ENCODE results near the gene PRRT3.
"Not testable (repeated sequence)": the region's sequence is repeated elsewhere in the genome, so short reads cannot be mapped to it uniquely, and the experiment has no call there.

The PRRT3 gene

DNA sequence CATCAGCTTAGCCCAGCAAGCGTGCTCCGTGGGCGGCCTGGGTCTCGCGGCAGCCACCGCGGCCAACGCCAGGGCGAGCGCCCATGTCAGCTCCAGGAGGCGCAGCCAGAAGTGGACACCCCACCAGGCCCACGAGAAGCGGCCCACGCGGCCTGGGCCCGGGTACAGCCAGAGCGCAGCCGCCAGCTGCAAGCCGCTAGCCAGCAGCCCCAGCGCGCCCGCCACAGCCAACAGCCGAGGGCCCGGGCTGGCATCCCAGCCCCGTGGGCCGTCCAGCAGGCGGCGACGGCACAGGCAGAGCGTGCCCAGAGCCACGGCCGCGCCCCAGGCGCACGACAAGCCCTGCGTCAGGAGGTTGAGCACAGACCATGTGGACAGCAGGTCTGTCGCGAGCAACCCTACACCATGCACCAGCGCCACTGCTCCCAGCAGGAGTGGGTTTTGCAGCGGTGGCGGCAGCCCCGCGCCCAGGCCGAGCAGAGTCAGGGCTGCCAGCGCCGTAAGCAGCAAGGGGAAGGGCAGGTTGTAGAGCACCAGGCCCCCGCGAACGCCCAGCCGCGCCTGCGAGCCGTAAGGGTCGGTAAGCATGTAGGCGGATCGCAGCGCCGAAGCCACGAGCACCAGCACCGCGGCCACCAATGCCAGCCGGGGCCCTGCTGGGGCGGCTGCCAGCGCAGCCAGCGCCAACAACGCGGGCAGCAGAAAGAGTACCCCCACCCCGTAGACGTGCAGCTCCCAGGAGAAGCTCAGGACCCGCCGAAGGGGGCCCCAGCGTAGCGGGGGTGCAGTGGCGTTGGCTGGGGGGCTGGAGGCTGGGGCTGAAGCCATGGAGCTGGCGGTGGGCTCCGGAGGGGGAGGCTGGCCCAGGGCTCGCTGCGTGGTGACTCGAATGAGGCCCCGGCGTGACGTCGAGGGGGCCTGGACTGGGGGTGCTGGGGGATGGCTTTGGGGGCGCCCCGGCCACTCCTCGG lies 4.9 kb downstream of the PRRT3 start:
- DNase-seq = peak; percentile 95

DNA sequence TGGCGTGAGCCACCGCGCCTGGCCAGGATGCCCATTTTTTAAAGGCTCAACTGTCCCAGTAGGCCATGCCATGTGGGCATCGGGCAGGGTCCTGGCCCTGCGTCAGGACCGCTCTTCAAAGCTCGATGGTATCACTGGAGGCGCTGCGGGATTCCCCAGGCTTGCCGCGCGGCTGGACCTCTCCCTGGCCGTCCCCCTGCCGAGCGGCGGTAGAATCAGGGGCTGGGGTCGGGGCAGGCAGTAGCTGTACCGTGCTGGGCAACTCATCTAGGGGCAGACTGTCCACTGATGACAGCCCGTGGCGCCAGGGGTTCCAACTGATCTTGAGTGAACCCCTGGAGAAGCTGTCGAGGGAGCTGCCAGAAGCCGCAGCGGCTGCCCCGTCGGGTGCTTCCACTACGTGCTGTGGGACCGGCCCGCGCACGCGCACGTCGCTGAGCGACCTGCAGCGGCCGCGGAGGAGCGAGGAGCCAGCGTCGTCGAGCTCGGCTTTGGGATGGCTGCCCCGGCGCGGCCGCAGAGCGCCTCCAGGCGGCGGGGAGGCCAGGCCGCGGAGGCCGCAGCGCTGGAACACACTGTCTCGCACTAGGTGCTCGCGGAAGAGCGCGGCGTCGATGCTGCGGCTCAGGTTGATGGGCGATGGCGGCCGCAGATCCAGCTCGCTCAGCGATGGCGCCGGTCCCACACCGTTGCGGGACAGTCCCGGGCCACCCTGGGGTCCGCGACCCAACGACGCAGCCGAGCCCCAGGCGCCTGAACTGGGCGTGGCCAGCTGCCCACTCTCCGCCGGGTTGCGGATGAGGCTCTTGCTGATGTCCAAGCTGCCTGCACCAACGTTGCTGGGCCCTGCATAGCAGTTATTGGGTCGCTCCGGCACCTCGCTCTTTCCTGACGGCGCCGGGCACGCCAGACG lies 5.8 kb downstream of the PRRT3 start:
- DNase-seq = peak; percentile 95

DNA sequence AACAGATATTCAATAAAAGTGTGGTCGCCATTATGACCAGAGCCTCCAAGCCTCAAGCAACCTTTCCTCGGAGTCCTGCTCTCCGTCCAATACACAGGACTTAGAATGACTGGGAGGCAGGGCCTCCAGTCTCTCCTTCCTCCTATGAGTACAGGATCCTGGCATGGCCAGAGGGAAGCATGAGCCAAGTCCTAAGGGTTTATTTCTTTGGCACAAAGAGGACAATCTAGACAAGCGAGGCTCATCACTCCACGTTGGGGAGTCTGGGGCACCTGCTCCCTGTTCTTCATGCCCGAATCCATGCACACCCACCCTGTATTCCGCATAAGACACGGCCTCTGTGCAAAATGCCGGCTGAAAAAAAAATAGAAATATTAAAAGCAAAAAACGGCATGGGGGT lies 6.8 kb downstream of the PRRT3 start:
- no peak for DNase-seq

DNA sequence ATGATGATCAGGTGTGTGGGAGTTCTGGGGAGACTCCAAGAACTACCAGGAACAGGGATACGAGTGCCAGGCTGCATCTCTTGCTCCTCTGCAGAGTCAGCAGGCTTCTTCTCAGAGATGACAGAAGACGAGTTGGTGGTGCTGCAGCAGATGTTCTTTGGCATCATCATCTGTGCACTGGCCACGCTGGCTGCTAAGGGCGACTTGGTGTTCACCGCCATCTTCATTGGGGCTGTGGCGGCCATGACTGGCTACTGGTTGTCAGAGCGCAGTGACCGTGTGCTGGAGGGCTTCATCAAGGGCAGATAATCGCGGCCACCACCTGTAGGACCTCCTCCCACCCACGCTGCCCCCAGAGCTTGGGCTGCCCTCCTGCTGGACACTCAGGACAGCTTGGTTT lies 7.9 kb downstream of the PRRT3 start:
- no peak for DNase-seq

DNA sequence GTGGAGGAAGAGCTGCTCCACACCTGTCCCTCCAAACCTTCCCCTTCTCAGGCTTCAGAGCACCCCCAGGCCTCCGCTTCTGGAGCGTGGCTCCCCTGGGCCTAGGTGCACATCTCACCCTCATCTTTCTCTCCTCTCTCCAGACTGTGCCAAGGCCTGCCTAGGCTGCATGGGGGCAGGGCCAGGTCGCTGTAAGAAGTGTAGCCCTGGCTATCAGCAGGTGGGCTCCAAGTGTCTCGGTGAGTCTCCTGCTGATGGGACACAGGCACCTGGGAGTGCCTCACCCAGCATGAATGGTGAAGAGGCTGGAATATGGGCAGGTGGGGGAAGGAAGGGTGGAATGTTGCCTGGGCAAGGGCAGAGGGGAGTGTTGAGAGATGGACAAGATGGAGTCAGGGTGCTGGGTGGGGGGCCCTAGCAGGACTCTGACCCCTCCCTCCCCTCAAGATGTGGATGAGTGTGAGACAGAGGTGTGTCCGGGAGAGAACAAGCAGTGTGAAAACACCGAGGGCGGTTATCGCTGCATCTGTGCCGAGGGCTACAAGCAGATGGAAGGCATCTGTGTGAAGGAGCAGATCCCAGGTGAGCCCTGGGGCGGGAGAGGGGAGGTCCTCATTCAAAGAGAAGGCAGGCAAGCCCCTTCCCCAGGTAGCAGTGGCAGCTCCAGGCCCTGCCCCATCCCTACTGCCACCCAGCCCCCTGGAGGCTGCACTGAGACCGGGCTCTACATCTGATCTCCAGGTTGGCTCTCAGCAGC lies 9.1 kb downstream of the PRRT3 start:
- no peak for DNase-seq

DNA sequence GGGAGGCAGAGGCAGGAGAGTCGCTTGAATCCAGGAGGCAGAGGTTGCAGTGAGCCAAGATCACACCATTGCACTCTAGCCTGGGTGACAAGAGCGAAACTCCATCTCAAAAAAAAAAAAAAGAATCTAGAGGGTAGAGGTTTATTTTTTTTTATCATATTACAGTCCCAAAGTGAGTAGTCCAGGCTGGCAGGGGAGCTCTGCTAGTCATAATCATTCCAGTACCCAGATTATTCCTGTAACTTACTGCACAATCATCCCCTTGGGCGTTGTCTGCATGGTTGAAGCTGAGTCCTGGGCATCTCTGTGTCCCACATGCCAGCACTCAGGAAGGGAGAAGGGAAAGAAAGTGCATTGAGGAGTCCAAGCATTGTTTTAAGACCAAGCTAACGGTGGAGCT lies 10.0 kb downstream of the PRRT3 start:
- no peak for DNase-seq

DNA sequence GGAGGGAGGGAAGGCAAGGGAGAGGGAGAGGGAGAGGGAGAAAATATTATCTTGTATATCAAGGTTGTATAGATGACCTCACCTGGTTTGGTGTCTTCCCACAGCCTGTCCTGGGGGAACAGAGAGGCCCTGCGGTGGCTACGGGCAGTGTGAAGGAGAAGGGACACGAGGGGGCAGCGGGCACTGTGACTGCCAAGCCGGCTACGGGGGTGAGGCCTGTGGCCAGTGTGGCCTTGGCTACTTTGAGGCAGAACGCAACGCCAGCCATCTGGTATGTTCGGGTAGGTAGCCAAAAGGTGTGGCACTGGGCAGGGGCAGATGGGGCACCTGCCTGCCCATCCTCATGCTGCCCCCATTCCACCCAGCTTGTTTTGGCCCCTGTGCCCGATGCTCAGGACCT lies 11.5 kb downstream of the PRRT3 start:
- no peak for DNase-seq

DNA sequence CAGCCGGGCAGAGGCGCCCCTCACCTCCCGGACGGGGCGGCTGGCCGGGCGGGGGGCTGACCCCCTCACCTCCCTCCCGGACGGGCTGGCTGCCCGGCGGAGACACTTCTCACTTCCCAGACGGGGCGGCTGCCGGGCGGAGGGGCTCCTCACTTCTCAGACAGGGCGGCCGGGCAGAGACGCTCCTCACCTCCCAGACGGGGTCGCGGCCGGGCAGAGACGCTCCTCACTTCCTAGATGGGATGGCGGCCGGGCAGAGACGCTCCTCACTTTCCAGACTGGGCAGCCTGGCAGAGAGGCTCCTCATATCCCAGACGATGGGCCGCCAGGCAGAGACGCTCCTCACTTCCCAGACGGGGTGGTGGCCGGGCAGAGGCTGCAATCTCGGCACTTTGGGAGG lies 12.3 kb downstream of the PRRT3 start:
- DNase-seq = not testable (repeated sequence)

DNA sequence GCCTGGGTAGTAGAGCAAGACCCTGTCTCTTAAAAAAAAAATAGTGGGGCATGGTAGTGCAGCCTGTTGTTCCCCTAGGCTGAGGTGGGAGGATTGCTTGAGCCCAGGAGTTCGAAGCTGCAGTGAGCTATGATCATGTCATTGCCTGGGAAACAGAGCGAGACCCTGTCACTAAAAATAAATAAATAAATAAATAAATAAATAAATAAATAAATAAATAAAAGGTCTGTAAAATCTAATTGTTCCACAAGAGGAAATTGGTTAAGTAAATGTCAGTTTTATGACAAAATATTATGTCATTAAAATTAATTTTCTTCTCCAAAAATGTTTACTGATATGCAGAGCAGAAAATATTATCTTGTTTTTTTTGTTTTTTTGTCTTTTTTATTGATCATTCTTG lies 13.2 kb downstream of the PRRT3 start:
- DNase-seq = no peak

DNA sequence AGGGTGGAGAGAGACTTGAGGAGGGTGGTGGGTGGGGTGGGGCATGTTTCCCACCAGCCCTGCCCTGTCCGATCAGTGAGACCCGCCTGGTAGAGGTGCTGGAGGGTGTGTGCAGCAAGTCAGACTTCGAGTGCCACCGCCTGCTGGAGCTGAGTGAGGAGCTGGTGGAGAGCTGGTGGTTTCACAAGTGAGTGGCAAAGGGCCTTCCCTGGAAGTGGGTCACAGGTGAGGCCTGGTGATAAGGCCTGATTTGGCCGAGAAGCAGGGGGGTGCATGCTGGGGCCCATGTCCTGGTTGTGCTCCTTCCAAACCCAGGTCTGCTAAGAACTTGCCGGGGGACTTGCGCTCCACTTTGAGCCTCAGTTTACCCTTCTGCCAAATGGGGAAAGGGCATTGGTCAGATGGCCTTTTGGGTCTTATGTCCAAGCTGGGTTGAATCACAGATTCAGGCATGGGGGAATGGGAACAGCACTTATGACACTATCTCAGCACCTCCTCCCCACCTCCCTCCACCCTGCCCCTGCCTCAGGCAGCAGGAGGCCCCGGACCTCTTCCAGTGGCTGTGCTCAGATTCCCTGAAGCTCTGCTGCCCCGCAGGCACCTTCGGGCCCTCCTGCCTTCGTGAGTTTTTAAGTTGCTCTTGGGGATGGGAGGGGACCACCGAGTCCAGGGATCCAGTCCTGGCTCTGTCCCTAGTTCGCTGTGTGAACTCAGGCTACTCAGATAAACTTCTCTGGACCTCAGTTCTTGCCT lies 14.5 kb downstream of the PRRT3 start:
- DNase-seq = no peak

DNA sequence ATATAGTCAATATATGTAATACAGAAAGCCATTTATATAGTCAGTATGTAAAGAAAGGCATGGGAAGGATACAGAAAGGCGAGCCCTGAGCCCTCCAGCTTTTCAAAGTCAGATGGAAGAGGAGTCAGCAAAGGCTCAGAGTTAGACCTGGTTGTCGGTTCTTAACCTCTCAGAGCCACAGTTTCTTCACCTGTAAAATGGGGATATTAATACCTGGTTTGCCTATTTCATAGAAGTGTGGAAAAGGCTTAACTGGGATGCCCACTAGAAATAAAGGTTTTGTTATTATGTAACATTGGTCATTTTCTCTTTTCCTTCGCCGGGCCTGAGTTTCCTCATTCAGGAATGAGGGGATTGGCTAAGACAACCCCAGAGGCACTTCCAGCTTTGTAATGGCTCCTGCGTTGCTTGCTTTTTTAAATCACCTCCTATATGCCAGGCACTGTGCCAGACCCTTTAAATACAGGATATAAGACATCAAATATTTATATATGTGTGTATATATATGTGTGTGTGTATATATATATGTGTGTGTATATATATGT lies 16.2 kb downstream of the PRRT3 start:
- DNase-seq = no peak

DNA sequence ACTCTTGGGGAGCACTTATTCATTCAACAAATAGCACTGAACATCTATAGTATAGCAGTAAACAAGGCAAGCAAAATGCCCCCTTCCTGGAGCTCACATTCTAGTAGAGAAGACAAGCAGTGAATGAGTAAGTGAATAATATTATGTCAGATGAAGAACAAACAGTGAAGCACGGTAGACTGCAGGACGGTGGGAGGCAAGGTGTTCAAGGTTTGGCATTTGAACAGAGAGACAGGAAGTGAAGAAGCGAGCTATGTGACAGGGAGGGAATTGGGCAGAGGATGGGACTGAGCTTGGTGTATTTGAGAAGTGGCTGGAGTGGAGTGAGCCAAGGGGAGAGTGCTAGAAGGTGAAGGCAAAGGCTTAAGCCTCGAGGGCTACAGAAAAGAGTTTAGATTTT lies 17.2 kb downstream of the PRRT3 start:
- DNase-seq = no peak

DNA sequence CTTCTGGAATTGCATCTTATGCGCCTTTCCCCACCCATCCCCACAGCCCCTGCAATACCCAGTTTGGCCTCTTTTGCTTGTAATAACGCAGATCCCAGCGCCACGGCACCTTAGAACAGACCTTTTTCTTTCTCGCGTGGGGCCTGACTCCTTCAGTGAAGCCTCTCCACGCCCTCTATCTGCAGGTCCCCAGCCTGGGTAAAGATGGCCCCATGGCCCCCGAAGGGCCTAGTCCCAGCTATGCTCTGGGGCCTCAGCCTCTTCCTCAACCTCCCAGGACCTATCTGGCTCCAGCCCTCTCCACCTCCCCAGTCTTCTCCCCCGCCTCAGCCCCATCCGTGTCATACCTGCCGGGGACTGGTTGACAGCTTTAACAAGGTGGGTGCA lies 18.0 kb downstream of the PRRT3 start:
- DNase-seq = no peak

DNA sequence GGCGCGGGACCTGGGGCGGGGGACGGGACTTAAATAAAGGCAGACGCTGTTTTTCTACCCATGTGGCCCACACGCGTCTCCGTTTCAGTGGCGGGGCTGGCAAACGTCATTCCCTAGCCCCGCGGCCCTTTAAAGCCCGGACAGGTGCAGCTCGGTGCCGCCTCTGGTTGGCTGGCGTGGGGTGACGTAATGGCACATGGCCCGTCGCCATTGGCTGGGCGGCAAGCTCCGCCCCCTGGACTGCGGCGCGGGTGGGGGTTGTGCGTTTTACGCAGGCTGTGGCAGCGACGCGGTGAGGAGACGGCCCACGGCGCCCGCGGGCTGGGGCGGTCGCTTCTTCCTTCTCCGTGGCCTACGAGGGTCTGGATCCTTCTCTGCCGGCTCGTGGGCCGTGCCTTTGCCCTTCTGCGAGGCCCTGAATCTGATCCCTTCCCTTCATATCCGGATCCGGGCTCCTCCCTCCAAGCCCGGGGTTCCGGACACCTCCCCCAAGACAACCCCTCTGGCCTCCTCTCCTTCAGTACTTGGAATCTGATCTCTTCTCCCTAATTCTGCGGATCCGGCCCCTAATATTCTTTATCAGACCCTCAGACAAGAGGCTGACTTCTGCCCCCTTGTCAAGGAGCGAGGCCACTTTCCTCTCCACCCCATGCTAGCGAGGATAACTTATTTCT lies 18.5 kb downstream of the PRRT3 start, which contains the start of gene CRELD1:
Gene CRELD1, plus strand, starts transcription at position 274 of the 674 bp plus-strand sequence. CDS start 605 bp downstream, outside the sequence.
- peak; percentile 76 for DNase-seq

DNA sequence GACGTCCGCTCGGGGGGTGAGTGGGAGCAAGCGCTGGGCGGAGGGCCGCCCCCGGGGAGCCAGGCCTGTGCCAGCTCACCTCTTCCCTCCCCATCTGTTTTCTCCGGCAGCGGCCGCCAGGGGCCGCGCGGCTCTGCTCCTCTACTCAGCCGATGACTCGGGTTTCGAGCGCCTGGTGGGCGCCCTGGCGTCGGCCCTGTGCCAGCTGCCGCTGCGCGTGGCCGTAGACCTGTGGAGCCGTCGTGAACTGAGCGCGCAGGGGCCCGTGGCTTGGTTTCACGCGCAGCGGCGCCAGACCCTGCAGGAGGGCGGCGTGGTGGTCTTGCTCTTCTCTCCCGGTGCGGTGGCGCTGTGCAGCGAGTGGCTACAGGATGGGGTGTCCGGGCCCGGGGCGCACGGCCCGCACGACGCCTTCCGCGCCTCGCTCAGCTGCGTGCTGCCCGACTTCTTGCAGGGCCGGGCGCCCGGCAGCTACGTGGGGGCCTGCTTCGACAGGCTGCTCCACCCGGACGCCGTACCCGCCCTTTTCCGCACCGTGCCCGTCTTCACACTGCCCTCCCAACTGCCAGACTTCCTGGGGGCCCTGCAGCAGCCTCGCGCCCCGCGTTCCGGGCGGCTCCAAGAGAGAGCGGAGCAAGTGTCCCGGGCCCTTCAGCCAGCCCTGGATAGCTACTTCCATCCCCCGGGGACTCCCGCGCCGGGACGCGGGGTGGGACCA lies 19.2 kb downstream of the PRRT3 start:
- peak; percentile 79 for DNase-seq

DNA sequence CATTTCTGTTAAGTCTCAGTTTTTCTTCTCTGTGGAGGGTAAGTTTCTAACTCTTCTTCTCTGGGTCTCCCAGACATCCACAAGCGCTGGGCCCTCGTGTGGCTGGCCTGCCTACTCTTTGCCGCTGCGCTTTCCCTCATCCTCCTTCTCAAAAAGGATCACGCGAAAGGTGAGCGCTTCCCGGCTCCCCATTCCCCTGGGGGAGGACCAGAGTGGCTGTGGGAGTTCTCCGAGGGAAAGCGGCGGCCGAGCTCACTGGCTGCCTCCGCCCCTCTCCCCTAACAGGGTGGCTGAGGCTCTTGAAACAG lies 19.7 kb downstream of the PRRT3 start:
- no peak for DNase-seq

DNA sequence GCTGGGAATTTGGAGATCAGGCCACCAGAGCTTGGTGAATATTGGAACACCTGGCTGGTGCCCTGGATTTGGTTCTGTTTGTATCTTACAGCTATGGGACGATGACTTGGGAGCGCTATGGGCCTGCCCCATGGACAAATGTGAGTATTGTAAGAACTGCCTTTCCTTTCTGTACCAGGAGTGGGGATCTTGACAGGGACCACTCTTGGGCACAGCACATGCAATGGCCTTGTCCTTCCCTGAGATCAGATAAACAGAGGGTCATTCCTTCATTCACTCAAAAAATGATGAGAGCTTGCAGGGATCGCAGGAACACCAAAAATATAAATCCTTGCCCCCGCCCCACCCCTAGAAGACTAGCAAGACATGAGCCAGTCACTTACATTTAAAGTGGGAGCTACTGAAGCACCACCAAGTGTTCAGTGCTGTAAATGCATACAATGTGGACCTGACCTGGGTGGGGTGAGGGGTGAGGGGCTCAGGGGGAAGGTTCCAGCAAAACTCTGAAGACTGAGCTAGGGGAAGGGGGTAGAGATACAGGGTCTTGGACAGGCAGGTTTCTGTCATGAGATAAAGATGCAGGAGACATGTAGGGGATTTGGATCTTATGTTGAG lies 21.3 kb downstream of the PRRT3 start:
- no peak for DNase-seq

DNA sequence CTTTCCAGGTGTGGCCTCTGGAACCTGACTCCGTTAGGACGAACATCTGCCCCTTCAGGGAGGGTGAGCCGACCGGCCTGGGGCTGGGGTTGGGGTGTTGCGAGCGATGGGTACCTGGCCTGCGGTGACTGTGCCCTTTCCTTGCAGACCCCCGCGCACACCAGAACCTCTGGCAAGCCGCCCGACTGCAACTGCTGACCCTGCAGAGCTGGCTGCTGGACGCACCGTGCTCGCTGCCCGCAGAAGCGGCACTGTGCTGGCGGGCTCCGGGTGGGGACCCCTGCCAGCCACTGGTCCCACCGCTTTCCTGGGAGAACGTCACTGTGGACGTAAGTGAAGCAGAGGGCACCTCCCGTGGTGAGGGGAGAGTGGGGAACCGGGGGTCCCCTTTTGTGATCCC lies 24.1 kb downstream of the PRRT3 start:
- DNase-seq = no peak

DNA sequence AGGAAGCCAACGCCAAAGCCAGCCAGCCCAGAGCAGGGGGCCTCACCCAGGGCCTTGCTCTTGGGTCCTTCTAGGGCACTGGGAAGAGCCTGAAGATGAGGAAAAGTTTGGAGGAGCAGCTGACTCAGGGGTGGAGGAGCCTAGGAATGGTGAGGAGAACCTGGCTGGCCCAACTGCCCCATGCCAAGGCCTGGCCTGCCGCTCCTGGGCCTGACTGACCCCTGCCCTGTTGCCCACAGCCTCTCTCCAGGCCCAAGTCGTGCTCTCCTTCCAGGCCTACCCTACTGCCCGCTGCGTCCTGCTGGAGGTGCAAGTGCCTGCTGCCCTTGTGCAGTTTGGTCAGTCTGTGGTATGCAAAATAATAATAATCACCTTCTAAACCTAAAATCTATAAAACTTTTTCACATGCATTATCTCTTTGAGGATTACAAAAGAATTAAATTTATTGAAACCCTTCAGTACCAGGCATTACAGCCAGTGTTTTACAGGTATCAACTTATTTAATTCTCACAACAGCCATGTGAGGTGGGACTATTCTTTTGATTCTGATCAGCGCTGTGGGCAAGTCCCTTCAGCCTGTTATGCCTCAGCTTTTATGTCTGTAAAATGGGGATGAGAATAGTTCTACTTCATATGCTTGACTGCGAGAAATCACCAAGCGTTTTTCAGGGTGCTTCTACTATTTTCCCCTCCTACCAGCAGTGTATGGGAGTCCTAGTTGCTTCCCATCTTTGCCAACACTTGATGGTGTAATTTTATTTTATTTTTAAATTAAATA lies 33.8 kb downstream of the PRRT3 start:
- no peak for DNase-seq

Measured in 8988T (cell line).